ENCODE data around the gene OSGEP.

The OSGEP gene

GRCh38 chr14:20478894-20479293 is 24.3 kb upstream of the OSGEP start:
- peaks cover 26% of the 10 kb centered on the region for H3K36me3 ChIP-seq (ENCODE audit: control insufficient read depth, insufficient read depth, low read length)
- no peak for TF ChIP-seq CTCF (IDR thresholded peaks at IDR 0.05; ENCODE audit: insufficient read depth, low read length, poor library complexity, severe bottlenecking)
- H3K27me3 ChIP-seq (replicated peaks; ENCODE audit: control insufficient read depth, insufficient read depth, low read length), result no peaks in the 10 kb centered on the region
- no peak overlapping the region for H3K4me3 ChIP-seq (replicated peaks; ENCODE audit: low read depth, low read length)
- no peak for DNase-seq (ENCODE audit: extremely low read depth, insufficient read length)

- Histone ChIP-seq H3K4me3 (replicated peaks; ENCODE audit: low read depth, low read length) (no peak overlapping the region), H3K36me3 (ENCODE audit: control insufficient read depth, insufficient read depth, low read length) (peaks cover 33% of the 10 kb centered on the region), H3K27me3 (replicated peaks; ENCODE audit: control insufficient read depth, insufficient read depth, low read length) (no peaks in the 10 kb centered on the region)
- no peak for TF ChIP-seq CTCF (IDR thresholded peaks at IDR 0.05; ENCODE audit: insufficient read depth, low read length, poor library complexity, severe bottlenecking)
- no peak for DNase-seq (ENCODE audit: extremely low read depth, insufficient read length)
Observed at GRCh38 chr14:20477211-20477876, 22.7 kb upstream of the OSGEP start.

- Histone ChIP-seq H3K4me3 (replicated peaks; ENCODE audit: low read depth, low read length) (no peak overlapping the region), H3K36me3 (ENCODE audit: control insufficient read depth, insufficient read depth, low read length) (peaks cover 35% of the 10 kb centered on the region), H3K27me3 (replicated peaks; ENCODE audit: control insufficient read depth, insufficient read depth, low read length) (no peaks in the 10 kb centered on the region)
- DNase-seq (ENCODE audit: extremely low read depth, insufficient read length), result no peak
- no peak for TF ChIP-seq CTCF (IDR thresholded peaks at IDR 0.05; ENCODE audit: insufficient read depth, low read length, poor library complexity, severe bottlenecking)
Observed at GRCh38 chr14:20476776-20477175, 22.2 kb upstream of the OSGEP start.

- no peak overlapping the region for H3K4me3 ChIP-seq (replicated peaks; ENCODE audit: low read depth, low read length)
- no peak for DNase-seq (ENCODE audit: extremely low read depth, insufficient read length)
- H3K27me3 ChIP-seq (replicated peaks; ENCODE audit: control insufficient read depth, insufficient read depth, low read length), result no peaks in the 10 kb centered on the region
- peaks cover 33% of the 10 kb centered on the region for H3K36me3 ChIP-seq (ENCODE audit: control insufficient read depth, insufficient read depth, low read length)
- TF ChIP-seq CTCF (IDR thresholded peaks at IDR 0.05; ENCODE audit: insufficient read depth, low read length, poor library complexity, severe bottlenecking), result no peak
Observed at GRCh38 chr14:20472536-20473169, 18.0 kb upstream of the OSGEP start.

- TF ChIP-seq CTCF (IDR thresholded peaks at IDR 0.05; ENCODE audit: insufficient read depth, low read length, poor library complexity, severe bottlenecking), result no peak
- DNase-seq (ENCODE audit: extremely low read depth, insufficient read length), result no peak
- Histone ChIP-seq H3K36me3 (ENCODE audit: control insufficient read depth, insufficient read depth, low read length) (peaks cover 21% of the 10 kb centered on the region), H3K27me3 (replicated peaks; ENCODE audit: control insufficient read depth, insufficient read depth, low read length) (no peaks in the 10 kb centered on the region), H3K4me3 (replicated peaks; ENCODE audit: low read depth, low read length) (peak overlapping the region; percentile 85)
Observed at GRCh38 chr14:20470603-20470901, 15.9 kb upstream of the OSGEP start.
